IPS-18c (cell line): ENCODE measurements around the gene RNGTT.
"Not testable (repeated sequence)": the region's sequence is repeated elsewhere in the genome, so short reads cannot be mapped to it uniquely, and the experiment has no call there.

Experiments used
- H3K4me3 ChIP-seq: 2 replicates; pipeline ENCODE4 v1.7.0; 2013; ENCODE audit warnings: low read depth, mild to moderate bottlenecking, low read length, moderate library complexity; ENCODE audit not compliant: insufficient read depth
- H3K9me3 ChIP-seq: one replicate; pipeline ENCODE4 v1.6.1; 2013; ENCODE audit warnings: mild to moderate bottlenecking, low read length, moderate library complexity; ENCODE audit not compliant: control insufficient read depth, insufficient read depth

RNGTT gene

GRCh38 chr6:88852000-88852399 lies 111.4 kb downstream of the RNGTT start:
- Histone ChIP-seq H3K9me3 (no peaks in the 10 kb centered on the region), H3K4me3 (no peak overlapping the region)

GRCh38 chr6:88848870-88849269 lies 114.5 kb downstream of the RNGTT start:
- Histone ChIP-seq H3K9me3 (no peaks in the 10 kb centered on the region), H3K4me3 (no peak overlapping the region)

GRCh38 chr6:88843040-88843439 lies 120.4 kb downstream of the RNGTT start:
- no peak overlapping the region for H3K4me3 ChIP-seq
- no peaks in the 10 kb centered on the region for H3K9me3 ChIP-seq

GRCh38 chr6:88842320-88842719 lies 121.1 kb downstream of the RNGTT start:
- H3K9me3 ChIP-seq: no peaks in the 10 kb centered on the region
- H3K4me3 ChIP-seq: no peak overlapping the region

- Histone ChIP-seq H3K9me3 (no peaks in the 10 kb centered on the region), H3K4me3 (no peak overlapping the region)
Measured at GRCh38 chr6:88840796-88841539, 122.5 kb downstream of the RNGTT start.

- H3K4me3 ChIP-seq: no peak overlapping the region
- H3K9me3 ChIP-seq: no peaks in the 10 kb centered on the region
Measured at GRCh38 chr6:88840289-88840688, 123.1 kb downstream of the RNGTT start.

GRCh38 chr6:88839280-88839679 lies 124.1 kb downstream of the RNGTT start:
- no peaks in the 10 kb centered on the region for H3K9me3 ChIP-seq

GRCh38 chr6:88835210-88835609 lies 128.2 kb downstream of the RNGTT start:
- H3K4me3 ChIP-seq: no peak overlapping the region
- H3K9me3 ChIP-seq: no peaks in the 10 kb centered on the region

More at GRCh38 chr6:88839280-88839679, 124.1 kb downstream of the RNGTT start:
- H3K4me3 ChIP-seq: no peak overlapping the region

- not testable (repeated sequence) for H3K9me3 ChIP-seq, H3K4me3 ChIP-seq
Measured at GRCh38 chr6:88833071-88833470, 130.3 kb downstream of the RNGTT start.

- H3K9me3 ChIP-seq, H3K4me3 ChIP-seq: not testable (repeated sequence)
Measured at GRCh38 chr6:88827599-88827998, 135.8 kb downstream of the RNGTT start.

- peaks cover 2% of the 10 kb centered on the region for H3K9me3 ChIP-seq
- H3K4me3 ChIP-seq: no peak overlapping the region
Measured at GRCh38 chr6:88825856-88826255, 137.6 kb downstream of the RNGTT start.

- Histone ChIP-seq H3K4me3 (no peak overlapping the region), H3K9me3 (no peaks in the 10 kb centered on the region)
Measured at GRCh38 chr6:88823998-88824397, 139.4 kb downstream of the RNGTT start.

GRCh38 chr6:88815491-88815890 lies 147.9 kb downstream of the RNGTT start:
- Histone ChIP-seq H3K9me3 (no peaks in the 10 kb centered on the region), H3K4me3 (no peak overlapping the region)

- Histone ChIP-seq H3K9me3 (no peaks in the 10 kb centered on the region), H3K4me3 (no peak overlapping the region)
Measured at GRCh38 chr6:88814909-88815308, 148.5 kb downstream of the RNGTT start.

GRCh38 chr6:88813045-88813444 lies 150.4 kb downstream of the RNGTT start:
- no peak overlapping the region for H3K4me3 ChIP-seq
- H3K9me3 ChIP-seq: no peaks in the 10 kb centered on the region

GRCh38 chr6:88810701-88811100 lies 152.7 kb downstream of the RNGTT start:
- Histone ChIP-seq H3K4me3 (no peak overlapping the region), H3K9me3 (peaks cover 3% of the 10 kb centered on the region)

GRCh38 chr6:88810089-88810488 lies 153.3 kb downstream of the RNGTT start:
- no peak overlapping the region for H3K4me3 ChIP-seq
- peaks cover 3% of the 10 kb centered on the region for H3K9me3 ChIP-seq

GRCh38 chr6:88808381-88808780 lies 155.0 kb downstream of the RNGTT start:
- peaks cover 3% of the 10 kb centered on the region for H3K9me3 ChIP-seq
- H3K4me3 ChIP-seq: no peak overlapping the region

- Histone ChIP-seq H3K9me3 (peaks cover 3% of the 10 kb centered on the region), H3K4me3 (no peak overlapping the region)
Measured at GRCh38 chr6:88807622-88808021, 155.8 kb downstream of the RNGTT start.
